GM21529 (cell line): ENCODE data around the gene HELZ2.

Source experiments
- ATAC-seq: cut with Tn5 transposase; IDR thresholded peaks from one replicate; pipeline ENCODE4 v1.9.1; 2021; ENCODE audit not compliant: unreplicated experiment

Gene HELZ2

DNA sequence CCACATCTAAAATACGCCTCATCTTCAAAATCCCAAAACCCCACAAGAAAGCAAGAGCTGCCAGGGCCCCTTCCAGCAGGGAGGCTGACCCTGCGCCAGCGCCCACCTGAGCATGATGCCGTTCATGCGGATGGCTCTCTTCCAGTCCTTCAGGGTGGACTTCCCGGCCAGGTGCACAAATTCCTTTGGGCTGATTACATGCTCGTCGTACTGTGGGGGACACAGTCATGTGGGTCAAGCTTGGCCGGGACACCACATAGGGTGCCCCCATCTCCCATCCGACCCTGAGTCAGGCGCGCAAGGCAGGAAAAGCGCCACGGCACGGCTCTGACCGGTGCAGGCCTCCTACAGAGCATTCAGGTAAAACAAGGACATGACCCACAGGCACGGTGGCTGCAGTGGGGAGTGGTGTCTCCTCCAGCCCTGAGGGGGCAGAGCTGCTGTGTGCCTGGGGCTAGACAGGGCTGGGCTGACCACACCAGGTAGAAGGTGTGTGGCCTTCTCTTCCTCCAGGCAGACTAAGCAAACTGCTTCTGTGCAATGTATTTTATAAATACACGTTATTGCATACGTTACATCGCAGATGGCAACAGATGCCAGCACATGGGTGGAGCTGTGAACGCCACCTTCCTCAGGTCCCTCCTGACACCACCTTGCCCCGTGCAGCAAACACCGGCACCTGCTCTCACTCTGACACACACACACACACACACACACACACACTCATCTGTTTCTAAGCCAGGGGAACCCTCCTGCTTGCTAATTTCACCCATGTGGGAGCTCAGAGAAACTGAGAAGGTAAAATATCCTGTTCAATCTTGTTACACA lies 23.8 kb upstream of the HELZ2 start:
- no peak for ATAC-seq

DNA sequence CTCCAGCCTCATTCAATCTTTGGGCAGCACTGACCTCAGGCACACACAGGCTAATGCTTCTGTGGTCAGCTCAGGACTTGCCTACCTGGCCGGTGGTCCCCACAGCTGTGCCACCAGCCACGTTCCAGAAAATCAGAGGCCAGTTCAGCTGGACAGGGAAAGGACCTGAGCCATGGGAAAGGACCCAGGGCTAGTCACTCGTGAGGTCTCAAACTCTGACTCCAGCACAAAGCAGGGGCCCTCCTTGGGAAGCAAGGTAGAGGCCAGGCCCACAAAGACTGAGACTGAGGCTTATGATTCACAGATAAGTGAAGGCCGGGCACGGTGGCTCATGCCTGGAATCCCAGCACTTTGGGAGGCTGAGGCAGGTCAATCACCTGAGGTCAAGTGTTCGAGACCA lies 22.4 kb upstream of the HELZ2 start:
- ATAC-seq, result no peak

DNA sequence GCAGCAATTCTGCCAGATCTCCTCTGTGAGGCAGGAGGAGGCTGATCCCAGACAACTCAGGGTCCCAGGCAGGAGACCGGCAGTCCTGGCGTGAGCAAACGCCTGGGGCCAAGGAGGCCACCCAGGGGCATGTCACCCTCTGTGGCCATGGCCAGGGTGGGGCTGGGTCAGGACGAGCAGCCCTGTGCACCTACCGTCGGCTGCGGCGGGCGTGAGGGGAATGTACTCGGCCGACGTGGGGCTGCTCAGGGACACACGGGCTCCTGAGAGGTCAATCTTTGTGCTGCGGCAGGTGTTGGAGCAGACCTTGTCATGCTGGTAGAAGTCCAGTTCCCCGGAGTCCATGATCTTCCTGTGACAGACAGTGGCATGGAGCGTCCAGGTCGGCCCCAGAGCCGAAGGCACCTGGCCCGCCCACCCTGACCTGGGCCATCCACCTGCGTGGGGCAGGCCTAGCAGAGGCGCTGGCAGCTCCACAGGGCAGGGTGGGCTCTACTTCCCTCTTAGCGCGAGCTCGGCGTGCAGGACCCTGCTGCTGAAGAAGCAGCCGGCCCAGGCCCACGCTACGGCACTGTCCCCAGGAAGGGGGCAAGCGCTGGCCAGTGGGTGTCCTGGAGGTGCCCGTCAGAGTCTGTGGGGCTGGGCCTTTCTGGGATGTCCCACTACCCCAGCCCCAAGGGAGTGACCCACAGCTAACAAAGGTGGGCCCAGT lies 21.5 kb upstream of the HELZ2 start:
- no peak for ATAC-seq

DNA sequence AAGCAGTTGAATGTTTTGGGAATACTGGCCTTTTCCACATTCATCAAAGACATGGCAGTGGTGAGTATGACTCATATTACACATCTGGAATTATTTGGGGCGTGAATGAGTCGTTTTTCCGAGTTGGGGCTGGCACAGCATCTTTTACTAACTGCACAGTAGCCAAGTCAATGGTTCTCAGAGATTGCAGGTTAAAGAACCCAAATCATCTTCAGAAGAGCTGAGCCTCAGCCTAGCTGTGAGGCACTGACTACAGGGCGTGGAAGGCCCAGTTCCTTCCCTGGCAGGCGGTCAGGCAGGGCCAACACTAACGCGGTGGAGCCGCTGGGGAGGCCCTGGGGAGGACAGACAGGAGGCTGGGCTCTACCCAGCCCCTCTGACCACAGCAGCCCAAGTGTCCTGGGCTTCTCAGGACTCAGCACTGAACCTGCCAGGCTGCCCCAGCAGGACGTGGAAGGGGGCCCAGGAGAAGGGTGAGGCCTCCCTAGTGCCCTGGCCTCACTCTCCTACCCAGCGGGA lies 20.1 kb upstream of the HELZ2 start:
- ATAC-seq, result no peak

DNA sequence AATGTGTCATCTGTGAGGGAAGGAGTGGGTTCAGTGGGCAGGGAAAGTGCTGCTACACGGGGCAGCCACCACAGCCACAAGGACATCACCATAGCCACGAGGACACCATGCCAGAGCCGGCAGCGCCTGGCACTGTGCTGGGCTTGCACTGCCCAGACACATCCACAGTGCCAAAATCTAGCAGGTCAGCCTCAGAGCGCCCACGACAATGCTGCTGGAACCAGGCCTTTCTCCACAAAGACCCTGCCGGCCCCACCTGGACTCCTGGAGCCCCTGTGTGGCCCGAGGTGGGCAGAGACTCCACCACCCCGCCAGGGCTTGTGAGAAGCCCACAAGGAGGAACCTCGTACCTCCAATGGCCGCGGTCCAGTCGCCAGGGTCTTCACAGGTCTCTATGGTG lies 18.6 kb upstream of the HELZ2 start:
- no peak for ATAC-seq

DNA sequence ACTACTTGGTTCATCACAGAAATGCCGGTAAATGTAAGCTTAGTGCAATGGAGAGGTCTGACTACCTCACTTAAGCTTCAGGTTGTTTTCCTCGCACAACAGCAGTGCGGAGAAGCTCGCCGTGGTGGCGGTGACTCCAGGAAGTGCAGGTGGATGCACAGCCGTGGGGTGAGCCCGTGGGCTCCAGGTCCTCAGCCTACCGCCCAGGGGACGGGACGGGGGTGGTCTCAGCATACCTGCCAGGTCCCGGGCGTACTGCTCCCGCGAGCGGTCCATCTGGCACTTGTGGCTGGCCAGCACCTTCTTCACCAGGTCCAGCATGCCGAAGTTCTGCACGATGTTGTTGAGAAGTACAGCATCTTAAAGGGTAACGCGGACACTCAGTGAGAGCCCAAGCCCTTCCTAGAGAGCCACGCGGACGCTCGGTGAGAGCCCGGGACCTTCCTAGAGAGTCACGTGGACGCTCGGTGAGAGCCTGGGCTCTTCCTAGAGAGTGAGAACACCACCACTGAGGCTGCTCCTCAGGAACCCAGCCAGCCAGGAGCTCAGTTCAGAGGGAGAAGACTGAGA lies 17.8 kb upstream of the HELZ2 start:
- ATAC-seq, result no peak

DNA sequence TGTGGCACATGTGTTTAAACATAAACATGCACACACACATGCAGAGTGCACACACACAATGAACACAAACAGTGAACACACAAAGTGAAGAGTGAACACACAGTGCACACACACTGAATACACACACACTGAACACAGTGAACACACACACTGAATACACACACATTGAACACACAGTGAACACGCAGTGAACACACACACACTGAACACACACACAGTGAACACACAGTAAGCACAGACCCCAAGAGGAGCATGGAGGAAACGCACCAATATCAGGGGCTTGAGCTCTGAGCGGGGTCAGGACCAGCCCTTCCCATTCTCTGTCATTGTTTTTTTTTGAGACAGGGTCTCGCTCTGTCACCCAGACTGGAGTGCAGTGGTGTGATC lies 17.1 kb upstream of the HELZ2 start:
- no peak for ATAC-seq

DNA sequence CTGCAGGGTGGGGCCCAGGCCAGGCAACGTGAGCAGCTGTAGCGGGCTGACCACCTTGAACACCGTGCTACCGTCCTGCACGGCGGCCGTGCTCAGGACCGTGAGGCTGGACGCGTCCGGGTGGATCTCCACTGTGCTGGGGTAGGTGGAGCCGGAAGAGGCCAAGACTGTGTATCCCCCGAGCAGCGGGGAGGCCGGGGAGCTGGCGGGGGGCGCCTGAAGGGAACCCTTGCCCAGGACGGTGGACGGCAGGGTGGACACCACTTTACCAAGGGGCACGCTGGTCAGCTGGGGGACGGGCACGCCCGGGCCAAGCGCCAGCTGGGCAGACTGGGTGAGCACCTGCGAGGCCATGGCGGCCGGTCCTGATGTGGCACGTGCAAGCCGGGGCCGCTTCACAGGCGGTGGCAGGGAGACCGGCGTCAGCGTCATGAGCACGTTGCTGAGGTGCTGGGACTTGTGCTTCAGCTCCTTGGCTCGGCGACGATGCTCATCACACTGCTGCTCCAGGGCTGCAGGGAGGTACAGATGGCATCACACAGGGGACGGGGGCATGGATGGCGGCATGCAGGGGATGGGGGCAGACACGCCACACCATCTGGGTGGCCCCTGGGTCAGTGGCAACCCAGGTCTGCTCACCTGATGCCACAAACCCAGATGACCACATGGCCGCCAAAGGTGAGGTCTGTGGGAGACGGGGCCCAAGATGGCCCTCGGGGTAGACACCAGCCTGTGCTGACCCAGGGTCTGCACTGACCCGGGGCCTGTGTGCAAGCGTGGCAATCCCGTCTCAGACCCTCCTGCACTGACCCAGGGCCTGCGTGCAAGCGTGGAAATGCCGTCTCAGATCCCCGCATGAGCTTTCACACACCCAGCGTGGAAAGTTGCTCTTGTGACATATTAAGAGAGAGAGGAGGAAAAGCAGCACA lies 16.4 kb upstream of the HELZ2 start:
- no peak for ATAC-seq

DNA sequence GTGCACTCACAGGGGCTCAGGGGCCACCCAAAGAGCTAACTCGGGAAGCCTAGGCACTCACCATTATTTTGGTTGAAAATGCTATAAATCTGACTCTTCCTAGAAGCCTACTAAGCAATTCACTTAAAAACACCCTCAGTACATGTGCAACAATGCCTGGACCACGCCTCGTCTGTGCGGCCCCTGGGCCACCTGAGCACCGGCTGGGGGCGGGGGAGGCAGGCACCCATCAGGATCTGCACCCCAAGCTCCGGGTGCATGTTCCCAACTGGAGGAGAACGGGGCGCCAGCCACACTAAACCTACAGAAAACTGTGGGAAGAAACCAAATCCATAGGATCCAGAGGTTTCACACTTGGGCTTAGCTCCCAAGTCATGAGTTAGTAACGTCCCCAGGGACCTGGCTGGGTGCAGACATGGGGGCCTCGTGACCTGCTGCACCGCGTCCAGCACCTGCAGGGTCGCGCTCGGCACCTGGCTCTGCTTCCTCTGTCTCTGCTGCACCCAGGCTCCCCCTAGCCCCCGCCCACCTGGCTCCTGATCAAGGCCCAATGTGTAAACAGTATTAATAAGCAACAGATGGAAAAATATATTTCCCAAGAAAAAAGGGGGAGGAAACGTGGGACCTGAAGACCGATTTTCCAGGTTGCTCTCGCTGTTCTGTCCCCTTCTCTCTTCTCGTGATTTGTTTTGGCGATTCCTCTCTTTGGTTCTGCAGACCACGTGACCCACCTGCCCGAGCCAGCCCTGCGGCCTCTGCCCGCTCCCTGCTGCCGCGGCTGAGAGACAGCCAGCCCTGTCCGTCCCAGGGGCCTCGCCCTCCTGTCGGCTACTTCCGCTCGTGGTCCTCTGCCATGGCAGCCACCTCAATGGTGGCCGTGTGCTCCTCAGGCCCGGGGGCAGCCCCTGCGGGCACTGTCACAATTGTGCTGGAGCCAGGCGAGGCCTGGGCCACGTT lies 15.5 kb upstream of the HELZ2 start:
- ATAC-seq, result no peak

DNA sequence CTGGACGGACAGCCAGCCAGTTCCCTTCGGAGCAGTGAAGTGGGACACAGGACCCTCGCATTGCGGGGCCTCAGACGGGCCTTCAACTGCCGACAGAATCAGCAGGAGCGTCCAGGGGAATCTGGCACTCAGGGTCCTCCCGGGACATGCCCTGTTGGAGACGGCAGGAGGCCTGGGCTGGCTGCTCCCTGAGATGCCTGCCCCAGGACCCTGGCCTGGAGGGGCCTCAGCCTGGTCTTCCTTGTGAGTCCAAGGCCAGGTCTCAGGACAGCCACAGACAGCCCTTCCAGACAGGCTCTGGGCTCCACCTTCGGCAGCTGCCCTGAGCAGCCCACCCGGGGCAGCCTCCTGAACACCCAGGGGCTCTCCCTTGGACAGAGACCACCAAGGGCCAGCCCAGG lies 14.6 kb upstream of the HELZ2 start:
- ATAC-seq, result no peak

DNA sequence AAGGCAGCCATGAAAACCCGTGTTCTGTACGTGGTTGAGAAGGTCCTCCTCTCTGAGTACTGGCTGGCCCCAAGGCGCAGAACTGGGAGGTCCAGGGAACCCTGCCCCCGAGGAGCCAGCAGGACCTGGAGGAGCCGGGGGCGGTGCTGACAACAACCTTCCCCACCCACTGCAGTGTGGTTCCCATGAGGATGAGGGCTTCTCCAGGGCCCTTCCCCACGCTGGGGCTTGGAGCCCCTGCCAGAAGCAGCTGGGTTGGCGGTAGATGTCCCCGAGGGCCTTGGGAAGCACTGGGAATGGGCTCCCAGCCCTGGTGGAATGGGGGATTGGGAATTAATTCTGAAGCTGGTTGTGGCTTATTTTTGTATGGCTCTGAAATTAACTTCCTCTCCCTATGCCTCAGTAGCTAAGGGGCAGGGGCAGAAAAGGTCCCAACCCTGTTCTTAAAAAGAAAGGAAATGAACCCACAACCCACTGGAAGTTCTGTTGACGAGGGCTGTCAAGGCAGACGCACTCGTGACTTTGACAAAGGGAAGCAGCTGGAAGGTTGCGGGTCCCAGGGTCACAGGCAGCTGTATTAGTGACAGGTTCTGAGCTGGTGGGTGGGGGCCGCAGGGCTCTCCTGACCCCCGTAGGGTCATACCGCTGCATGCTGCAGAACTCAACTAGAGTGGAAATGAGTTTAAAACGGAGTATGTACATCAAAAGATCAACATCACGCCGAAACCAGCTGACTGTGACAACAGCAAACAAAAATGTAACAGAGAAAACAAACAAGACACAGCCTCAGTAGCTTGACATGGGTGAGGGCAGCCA lies 13.9 kb upstream of the HELZ2 start:
- ATAC-seq, result no peak

DNA sequence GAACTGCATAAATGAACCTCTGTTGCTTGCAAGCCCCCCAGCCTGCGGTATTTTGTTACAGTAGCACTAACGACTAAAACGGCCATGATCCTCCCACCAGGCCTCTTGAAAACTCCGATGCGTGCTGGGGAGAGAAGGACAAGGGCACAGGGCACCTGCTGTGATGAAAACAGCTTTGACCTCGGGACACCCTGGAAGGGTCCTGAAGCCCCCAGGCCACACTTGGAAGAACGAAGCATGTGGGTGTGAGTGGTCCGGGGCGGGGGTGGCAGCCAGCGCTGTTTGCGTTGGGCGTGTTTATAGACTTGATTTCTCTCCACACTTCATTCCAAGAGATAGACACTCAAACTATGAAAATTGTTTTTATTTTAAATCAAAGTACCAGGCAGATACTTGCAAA lies 13.2 kb upstream of the HELZ2 start:
- ATAC-seq, result no peak

DNA sequence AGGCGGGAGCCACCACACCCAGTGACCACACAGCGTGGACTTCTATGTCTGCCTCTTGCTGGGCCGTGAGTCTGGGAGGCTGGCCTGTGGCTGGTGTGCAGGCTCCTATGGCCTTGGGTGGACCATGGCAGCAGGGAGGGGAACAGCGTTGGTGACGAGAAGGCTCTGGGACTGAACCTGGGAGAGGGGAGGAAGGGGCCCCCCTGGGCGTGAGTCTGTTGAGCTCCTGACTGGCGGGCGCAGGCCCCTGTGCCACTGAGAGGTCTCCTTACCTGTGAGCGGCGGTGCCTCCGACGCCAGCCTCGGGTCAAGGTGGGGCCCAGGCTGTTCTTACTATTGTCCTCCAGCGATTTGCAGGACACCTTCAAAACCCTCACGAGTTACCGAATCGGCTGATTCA lies 12.8 kb upstream of the HELZ2 start:
- no peak for ATAC-seq

DNA sequence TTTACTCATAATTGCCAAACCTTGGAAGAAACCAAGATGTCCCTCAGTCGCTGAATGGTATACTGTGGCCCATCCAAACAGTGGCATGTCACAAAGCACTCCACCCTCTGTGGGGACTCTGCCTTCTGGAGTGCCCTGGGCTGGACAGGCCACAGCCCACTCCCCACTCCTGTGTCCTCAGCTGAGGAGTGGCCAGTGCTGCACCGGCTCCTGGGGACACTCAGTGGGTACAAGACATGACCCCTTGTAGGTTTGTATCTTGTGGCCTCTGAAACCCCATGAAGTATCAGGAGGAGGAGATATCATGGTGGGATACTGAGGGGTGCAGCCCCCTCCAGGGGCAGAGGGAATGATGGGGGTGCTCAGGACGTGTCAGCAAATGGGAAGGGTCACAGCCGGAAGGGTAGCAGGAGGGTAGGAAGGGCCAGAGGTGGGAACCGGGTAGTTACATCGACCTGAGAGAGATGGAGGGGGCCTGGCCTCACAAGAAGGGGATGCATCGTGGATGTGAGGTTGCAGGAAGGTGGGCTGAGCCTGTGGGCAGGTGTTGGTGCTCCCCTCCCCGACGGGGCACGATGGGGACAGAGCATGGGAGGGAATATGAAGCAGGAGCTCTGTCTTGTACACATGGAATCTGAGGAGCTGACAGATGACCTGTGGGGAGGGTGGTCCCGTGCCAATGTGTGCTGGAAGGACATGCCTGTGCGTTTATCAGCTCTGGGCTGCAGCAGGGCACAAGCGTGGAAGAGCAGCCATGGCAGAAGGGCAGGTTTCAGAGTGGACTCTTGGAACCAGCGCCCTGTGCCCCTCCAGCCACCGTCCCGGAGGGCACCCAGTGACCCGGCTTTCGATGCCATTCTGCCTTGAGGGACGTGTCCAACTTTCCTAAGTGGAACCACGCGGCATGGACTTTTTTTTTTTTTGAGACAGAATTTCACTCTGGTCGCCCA lies 11.9 kb upstream of the HELZ2 start:
- ATAC-seq, result no peak

DNA sequence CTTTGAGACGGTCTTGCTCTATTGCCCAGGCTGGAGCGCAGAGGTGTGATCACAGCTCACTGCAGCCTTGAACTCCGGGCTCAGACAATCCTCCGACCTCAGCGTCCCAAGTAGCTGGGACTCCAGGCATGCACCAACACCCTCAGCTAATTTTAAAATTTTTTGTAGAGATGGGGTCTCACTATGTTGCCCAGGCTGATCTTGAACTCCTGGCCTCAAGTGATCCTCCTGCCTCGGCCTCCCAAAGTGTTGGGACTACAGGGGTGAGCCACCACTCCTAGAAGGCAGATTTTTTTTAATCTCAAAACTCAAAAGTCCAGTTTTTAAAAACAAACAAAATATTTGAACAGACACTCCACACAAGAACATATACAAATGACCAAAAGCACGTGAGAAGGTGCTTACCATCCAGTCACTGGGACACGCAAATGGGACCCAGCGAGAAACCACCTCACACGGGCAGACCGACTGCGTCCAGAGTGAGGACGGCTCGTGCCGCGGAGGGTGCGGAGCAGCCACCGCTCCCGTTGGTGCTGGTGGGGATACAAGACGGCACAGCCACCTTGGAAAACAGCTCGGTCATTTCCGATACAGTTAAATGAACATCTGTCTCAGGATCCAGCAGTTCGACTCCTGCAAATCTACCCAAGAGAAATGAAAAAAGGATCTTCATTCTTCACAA lies 8.5 kb upstream of the HELZ2 start:
- ATAC-seq, result no peak

DNA sequence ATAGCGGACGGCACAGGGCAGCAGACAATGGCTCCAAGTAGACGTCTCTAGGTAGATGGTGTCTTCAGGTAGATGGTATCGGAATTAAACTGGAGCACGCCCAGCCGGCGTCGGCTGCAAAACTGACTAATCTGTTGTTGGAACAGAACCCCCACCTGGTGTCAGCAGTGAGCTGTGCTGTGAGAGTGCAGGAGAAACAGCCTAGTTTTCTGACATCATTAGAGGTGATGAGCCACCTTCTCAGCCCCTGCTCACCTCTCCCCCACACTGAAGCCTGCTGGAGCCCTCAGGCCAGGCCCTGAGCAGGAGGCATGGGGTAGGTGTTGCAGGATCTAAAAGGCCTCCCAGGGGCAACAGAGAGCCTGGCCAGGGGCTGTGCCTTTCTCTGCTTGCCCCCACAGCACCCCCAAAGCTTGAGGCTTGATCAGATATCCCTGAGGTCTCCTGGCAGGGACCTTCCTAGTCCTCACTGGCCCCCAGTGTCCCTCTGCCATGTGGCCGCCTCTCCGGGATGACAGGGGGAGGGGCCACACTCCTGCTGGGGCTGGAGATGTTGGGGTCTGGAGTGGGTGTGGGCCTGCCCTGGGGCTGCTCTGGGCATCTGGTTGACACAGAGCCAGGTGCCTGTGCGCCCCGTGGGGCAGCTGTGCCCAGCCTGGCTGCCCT lies 6.9 kb upstream of the HELZ2 start:
- ATAC-seq, result no peak
